ENCODE data around the gene EFL1. TPM values are rescaled to one million over a fixed set of nuclear protein-coding genes. Genes with fewer than 3 reads are reported as not detected.

The EFL1 gene
- total RNA-seq, 1 donor from 2014 or later = 19.8 TPM

- peak; percentile 51 to 58 for DNase-seq (ENCODE audit: low read depth in 2 of 2)
These were observed 96.6 kb downstream of the EFL1 start for GRCh38 chr15:82165948-82166376.

- peak in 1 of 2 donors; percentile 89 for DNase-seq (ENCODE audit: low read depth in 2 of 2)
These were observed 102.6 kb downstream of the EFL1 start for GRCh38 chr15:82159922-82160321.

GRCh38 chr15:82158811-82159210, 103.7 kb downstream of the EFL1 start:
- no peak for DNase-seq (ENCODE audit: low read depth in 2 of 2)

GRCh38 chr15:82150645-82151044, 111.9 kb downstream of the EFL1 start:
- DNase-seq (ENCODE audit: low read depth in 2 of 2) = no peak

- peak; percentile 78 to 97 for DNase-seq (ENCODE audit: low read depth in 2 of 2)
These were observed 115.5 kb downstream of the EFL1 start for GRCh38 chr15:82146990-82147461.

- no peak for DNase-seq (ENCODE audit: low read depth in 2 of 2)
These were observed 116.0 kb downstream of the EFL1 start for GRCh38 chr15:82146576-82146975.

- DNase-seq (ENCODE audit: low read depth in 2 of 2) = peak in 1 of 2 donors; percentile 29
These were observed 118.8 kb downstream of the EFL1 start for GRCh38 chr15:82143390-82144385.

GRCh38 chr15:82140886-82141285, 121.6 kb downstream of the EFL1 start:
- peak in 1 of 2 donors; percentile 58 for DNase-seq (ENCODE audit: low read depth in 2 of 2)

- peak; percentile 18 to 50 for DNase-seq (ENCODE audit: low read depth in 2 of 2)
These were observed 122.7 kb downstream of the EFL1 start for GRCh38 chr15:82139823-82140268.

- DNase-seq (ENCODE audit: low read depth in 2 of 2) = no peak
These were observed 124.2 kb downstream of the EFL1 start for GRCh38 chr15:82138306-82138705.

GRCh38 chr15:82137261-82137660, 125.3 kb downstream of the EFL1 start:
- no peak for DNase-seq (ENCODE audit: low read depth in 2 of 2)

- no peak for DNase-seq (ENCODE audit: low read depth in 2 of 2)
These were observed 126.4 kb downstream of the EFL1 start for GRCh38 chr15:82136120-82136519.

GRCh38 chr15:82135638-82136037, 126.9 kb downstream of the EFL1 start:
- no peak for DNase-seq (ENCODE audit: low read depth in 2 of 2)

GRCh38 chr15:82134461-82134860, 128.1 kb downstream of the EFL1 start:
- DNase-seq (ENCODE audit: low read depth in 2 of 2) = no peak

GRCh38 chr15:82133251-82133650, 129.3 kb downstream of the EFL1 start:
- DNase-seq (ENCODE audit: low read depth in 2 of 2) = no peak

- DNase-seq (ENCODE audit: low read depth in 2 of 2) = peak in 1 of 2 donors; percentile 17
These were observed 129.8 kb downstream of the EFL1 start for GRCh38 chr15:82132742-82133141.

GRCh38 chr15:82132096-82132495, 130.4 kb downstream of the EFL1 start:
- no peak for DNase-seq (ENCODE audit: low read depth in 2 of 2)

GRCh38 chr15:82130248-82130647, 132.3 kb downstream of the EFL1 start:
- no peak for DNase-seq (ENCODE audit: low read depth in 2 of 2)

GRCh38 chr15:82129761-82130160, 132.8 kb downstream of the EFL1 start:
- DNase-seq (ENCODE audit: low read depth in 2 of 2) = no peak

- no peak for DNase-seq (ENCODE audit: low read depth in 2 of 2)
These were observed 133.3 kb downstream of the EFL1 start for GRCh38 chr15:82129149-82129692.

GRCh38 chr15:82128401-82129148, 134.0 kb downstream of the EFL1 start:
- no peak for DNase-seq (ENCODE audit: low read depth in 2 of 2)

- no peak for DNase-seq (ENCODE audit: low read depth in 2 of 2)
These were observed 135.0 kb downstream of the EFL1 start for GRCh38 chr15:82127581-82127980.

All from dermis microvascular lymphatic vessel endothelial cell (primary cell).